Ascending aorta (tissue), 2 donors: Measurements from ENCODE around the gene UBASH3A. TPM values are rescaled to one million over a fixed set of nuclear protein-coding genes. Genes with fewer than 3 reads are reported as not detected.

Experiments used
- DNase-seq, 2 donors: peaks; one replicate each; pipeline ENCODE4 v3.0.0-alpha.2; 2019; ENCODE audit warnings: low spot score in 2 of 2
- H3K27ac ChIP-seq, 2 donors: fragments of 200-600 bp; sonication (generic); one replicate each; pipeline ENCODE4 v1.5.1; 2016 to 2017; ENCODE audit warnings: mild to moderate bottlenecking in 1 of 2
- H3K27me3 ChIP-seq: fragments of 200-600 bp; sonication (generic); one replicate; pipeline ENCODE4 v1.5.1; 2017
- H3K36me3 ChIP-seq, 2 donors: fragments of 200-600 bp; sonication (generic); one replicate each; pipeline ENCODE4 v1.5.1; 2016
- H3K4me1 ChIP-seq, 2 donors: fragments of 200-600 bp; sonication (generic); one replicate each; pipeline ENCODE4 v1.5.1; 2016 to 2017; ENCODE audit warnings: mild to moderate bottlenecking in 1 of 2
- H3K4me3 ChIP-seq, 2 donors: fragments of 200-600 bp; sonication (generic); one replicate each; pipeline ENCODE4 v1.5.1; 2016 to 2017; ENCODE audit warnings: mild to moderate bottlenecking in 1 of 2
- H3K9me3 ChIP-seq, 2 donors: fragments of 200-600 bp; sonication (generic); one replicate each; pipeline ENCODE4 v1.5.1; 2016
- CTCF ChIP-seq, 3 experiments: fragments of 200-600 bp in 2 of 3; fragments of 450-650 bp in 1 of 3; sonication (generic) in 2 of 3; IDR thresholded peaks; one replicate each; pipeline ENCODE4 v1.5.1; 2016 to 2019; ENCODE audit warnings: antibody characterized with exemption in 3 of 3, mild to moderate bottlenecking in 1 of 3, moderate library complexity in 1 of 3
- intact Hi-C: fragments of 100-400 bp; cut with DNase I; formaldehyde crosslinking; loops from one replicate; pipeline ENCODE4 v1.15.1; 2023
- total RNA-seq: library from RNA; depleted of rRNA; stranded (reverse); fragments of >200 nt; gene quantifications from one replicate; pipeline ENCODE4 v1.1.0, GENCODE V29; 2016

The UBASH3A gene
- total RNA-seq, 1 donor from 2014 or later: 0.75 TPM

GRCh38 chr21:42409366-42409765 lies 5.7 kb downstream of the UBASH3A start:
- intact Hi-C loops: no loop called here
- TF ChIP-seq CTCF (IDR thresholded peaks at IDR 0.05): no peak
- no peaks in the 10 kb centered on the region for H3K27me3 ChIP-seq
- no peak overlapping the region for H3K27ac ChIP-seq
- H3K9me3 ChIP-seq: no peaks in the 10 kb centered on the region
- H3K36me3 ChIP-seq: no peaks in the 10 kb centered on the region
- no peaks in the 10 kb centered on the region for H3K4me1 ChIP-seq
- H3K4me3 ChIP-seq: no peak overlapping the region
- DNase-seq: no peak

GRCh38 chr21:42411197-42411869 lies 7.6 kb downstream of the UBASH3A start:
- intact Hi-C loops: no loop called here
- no peak overlapping the region for H3K4me3 ChIP-seq
- H3K4me1 ChIP-seq: no peaks in the 10 kb centered on the region
- H3K9me3 ChIP-seq: no peaks in the 10 kb centered on the region
- no peak overlapping the region for H3K27ac ChIP-seq
- H3K36me3 ChIP-seq: no peaks in the 10 kb centered on the region
- TF ChIP-seq CTCF (IDR thresholded peaks at IDR 0.05): no peak
- H3K27me3 ChIP-seq: no peaks in the 10 kb centered on the region
- no peak for DNase-seq

GRCh38 chr21:42411891-42412635 lies 8.4 kb downstream of the UBASH3A start:
- Histone ChIP-seq H3K4me3 (no peak overlapping the region), H3K27me3 (no peaks in the 10 kb centered on the region), H3K9me3 (no peaks in the 10 kb centered on the region), H3K4me1 (no peaks in the 10 kb centered on the region), H3K36me3 (no peaks in the 10 kb centered on the region), H3K27ac (no peak overlapping the region)
- no peak for DNase-seq
- TF ChIP-seq CTCF (IDR thresholded peaks at IDR 0.05): no peak
- intact Hi-C loops: no loop called here

- no peak overlapping the region for H3K4me3 ChIP-seq
- no peaks in the 10 kb centered on the region for H3K36me3 ChIP-seq
- intact Hi-C loops: no loop called here
- H3K27ac ChIP-seq: no peak overlapping the region
- H3K4me1 ChIP-seq: no peaks in the 10 kb centered on the region
- no peak for TF ChIP-seq CTCF (IDR thresholded peaks at IDR 0.05)
- H3K9me3 ChIP-seq: no peaks in the 10 kb centered on the region
- DNase-seq: no peak
- H3K27me3 ChIP-seq: no peaks in the 10 kb centered on the region
These were observed 8.9 kb downstream of the UBASH3A start for GRCh38 chr21:42412636-42412933.

- DNase-seq: no peak
- Histone ChIP-seq H3K27ac (no peak overlapping the region), H3K27me3 (no peaks in the 10 kb centered on the region), H3K36me3 (no peaks in the 10 kb centered on the region), H3K4me1 (no peaks in the 10 kb centered on the region), H3K4me3 (no peak overlapping the region), H3K9me3 (no peaks in the 10 kb centered on the region)
- no peak for TF ChIP-seq CTCF (IDR thresholded peaks at IDR 0.05)
- intact Hi-C loops: no loop called here
These were observed 9.4 kb downstream of the UBASH3A start for GRCh38 chr21:42413093-42413492.
